ENCODE data around the gene C6orf136. TPM values are rescaled to one million over a fixed set of nuclear protein-coding genes. Genes with fewer than 3 reads are reported as not detected.

C6orf136 gene
- total RNA-seq, 1 experiment from 2014 or later, result 34.8 TPM

GRCh38 chr6:30613251-30614043, 33.5 kb upstream of the C6orf136 start:
- H3K27me3 ChIP-seq (ENCODE audit: insufficient read depth, low read length), result no peaks in the 10 kb centered on the region
- H3K9me3 ChIP-seq (ENCODE audit: control insufficient read depth in 1 of 2, insufficient read depth in 1 of 2, low read depth in 1 of 2, low read length in 2 of 2), result no peaks in the 10 kb centered on the region
- TF ChIP-seq CTCF (IDR thresholded peaks at IDR 0.05 in 2 of 3, conservative IDR thresholded peaks at IDR 0.05 in 1 of 3; ENCODE audit: borderline replicate concordance in 1 of 3, insufficient read depth in 1 of 3, low read depth in 2 of 3, low read length in 2 of 3) (no peak), POLR2A (IDR thresholded peaks at IDR 0.05; ENCODE audit: borderline replicate concordance, extremely low read depth, insufficient read depth, insufficient read length) (peak; percentile 60), POLR2AphosphoS5 (IDR thresholded peaks at IDR 0.05; ENCODE audit: low read depth, low read length) (peak; percentile 19; the same call in 1 of the 2 replicates)
- intact Hi-C loops (cut with micrococcal nuclease), result loop anchor here (5.0 to 10.0 kb wide), 2 partner anchors 131 to 201 kb away; no protein-coding TSS in a partner anchor
- ChIA-PET CTCF (interaction anchor here (0.9 to 3.6 kb wide), 6 partner anchors 16 to 132 kb away, joined by 3 to 26 read pairs (median 6); partner anchors contain the start of gene DHX16), RAD21 (ENCODE audit: low non-redundant PET in 1 of 2, low total read pairs in 2 of 2, uncharacterized antibody in 2 of 2, unreplicated experiment in 2 of 2) (interaction anchor here in 1 of 2 experiments (1.0 kb wide), 1 partner anchor 117 kb away, joined by 3 read pairs; no protein-coding TSS in a partner anchor), POLR2A (interaction anchor here (0.8 to 3.5 kb wide), 14 partner anchors 10 to 131 kb away, joined by 3 to 28 read pairs (median 4); partner anchors contain the start of genes ABCF1, GNL1, IER3 and MDC1)
- DNase-seq (ENCODE audit: low read depth, low spot score) (no peak), ATAC-seq (no peak)
- peak overlapping the region; percentile 87; the same call in 1 of the 2 replicates for H3K4me2 ChIP-seq (ENCODE audit: low read length)
- no peaks in the 10 kb centered on the region for H3K9me2 ChIP-seq (ENCODE audit: insufficient read depth)
- H4K20me1 ChIP-seq (ENCODE audit: insufficient read depth), result no peaks in the 10 kb centered on the region; the same call in 1 of the 2 replicates
- H3K9ac ChIP-seq (ENCODE audit: low read length), result 0 out of 2 replicates have a peak overlapping the region, but pooled peaks have one; percentile 6
- BruUV-seq (replicated peaks), result no TSS peak
- no peak overlapping the region for H3K4me3 ChIP-seq (replicated peaks in 1 of 2; ENCODE audit: low read depth in 1 of 2, low read length in 2 of 2)
- peaks cover 9 to 29% of the 10 kb centered on the region in 2 experiments for H3K4me1 ChIP-seq (ENCODE audit: control insufficient read depth in 1 of 2, insufficient read depth in 2 of 2, low read length in 2 of 2)
- H2AFZ ChIP-seq (ENCODE audit: low read depth, low read length, poor library complexity, severe bottlenecking), result no peak overlapping the region
- peak overlapping the region; percentile 2; the same call in 1 of the 2 replicates for H3K27ac ChIP-seq (ENCODE audit: low read depth, low read length)
- peaks cover 20 to 40% of the 10 kb centered on the region in 2 experiments for H3K36me3 ChIP-seq (ENCODE audit: control insufficient read depth in 1 of 2, insufficient read depth in 2 of 2, low read length in 2 of 2)
- H3K79me2 ChIP-seq (ENCODE audit: insufficient read depth, low read length), result peaks cover 79% of the 10 kb centered on the region
